GM12878 (cell line): ENCODE measurements around the gene SLC4A3. TPM values are rescaled to one million over a fixed set of nuclear protein-coding genes. Genes with fewer than 3 reads are reported as not detected.

Source experiments
- ATAC-seq: fragments of 200-7000 bp; cut with Tn5 transposase; 3 replicates; pipeline ENCODE4 v1.9.1; 2020; ENCODE audit warnings: mild to moderate bottlenecking, moderate library complexity
- BruUV-seq: library from RNA; stranded (reverse); fragments of 400-500 nt; replicated peaks from 2 replicates; lab custom pipeline; 2021; lab: Mats Ljungman, UMichigan
- CTCF ChIA-PET: fragments of 300-600 bp; sonication (Branson Sonifier 250); formaldehyde crosslinking; extraction: SDS; loops from one replicate; lab custom pipeline; 2021; ENCODE audit warnings: inconsistent platforms; lab: Yijun Ruan, JAX
- POLR2A ChIA-PET: fragments of 350-600 bp; formaldehyde crosslinking; extraction: SDS; loops from one replicate; lab custom pipeline; 2021; ENCODE audit warnings: inconsistent platforms; lab: Charles Lee
- RAD21 ChIA-PET: fragments of 300-600 bp; sonication (Branson Sonifier 250); formaldehyde crosslinking; loops from one replicate; lab custom pipeline; 2023; ENCODE audit warnings: antibody characterized with exemption; ENCODE audit not compliant: unreplicated experiment; lab: Charles Lee
- SMC1A ChIA-PET: fragments of 300-600 bp; sonication (Branson Sonifier 250); formaldehyde crosslinking; loops from one replicate; lab custom pipeline; 2023; ENCODE audit not compliant: unreplicated experiment, uncharacterized antibody; lab: Charles Lee
- DNase-seq: peaks from one replicate; pipeline ENCODE4 v3.0.0-alpha.2; 2011; ENCODE audit warnings: low read depth, low spot score
- FAIRE-seq: peaks from 3 replicates; lab custom pipeline; 2011; peaks lifted over from hg19 to GRCh38; lab: Jason Lieb, UNC
- H2AFZ ChIP-seq: 2 replicates; pipeline ENCODE4 v1.6.0; 2011; ENCODE audit warnings: low read depth, low read length, control low read depth; ENCODE audit not compliant: control insufficient read depth
- H3K27ac ChIP-seq: 2 replicates; pipeline ENCODE4 v1.5.1; 2011; ENCODE audit warnings: control low read depth; ENCODE audit not compliant: control insufficient read depth, insufficient read depth
- H3K27me3 ChIP-seq, 2 experiments: replicated peaks in 1 of 2; 2 replicates each; pipeline versions ENCODE4 v1.6.0 to v1.6.1; 2011; ENCODE audit warnings: low read length in 1 of 2; ENCODE audit not compliant: control insufficient read depth in 2 of 2, insufficient read depth in 2 of 2
- H3K36me3 ChIP-seq, 2 experiments: 2 replicates each; pipeline ENCODE4 v1.5.1; 2011; ENCODE audit warnings: low read length in 1 of 2; ENCODE audit not compliant: control insufficient read depth in 2 of 2, insufficient read depth in 2 of 2
- H3K4me1 ChIP-seq: 2 replicates; pipeline ENCODE4 v1.6.1; 2011; ENCODE audit warnings: mild to moderate bottlenecking, low read length, moderate library complexity, mixed read lengths; ENCODE audit not compliant: control insufficient read depth, insufficient read depth
- H3K4me2 ChIP-seq: 2 replicates; pipeline ENCODE4 v1.6.0; 2011; ENCODE audit warnings: control low read depth; ENCODE audit not compliant: control insufficient read depth, insufficient read depth
- H3K4me3 ChIP-seq: fragments of 200-600 bp; sonication (generic); 2 replicates; pipeline ENCODE4 v1.5.1; 2016
- H3K79me2 ChIP-seq: 2 replicates; pipeline ENCODE4 v1.6.0; 2011; ENCODE audit warnings: low read length; ENCODE audit not compliant: control insufficient read depth, insufficient read depth
- H3K9ac ChIP-seq: 2 replicates; pipeline ENCODE4 v1.8.0; 2011; ENCODE audit warnings: low read length, control low read depth, mixed read lengths; ENCODE audit not compliant: control insufficient read depth, insufficient read depth
- H3K9me3 ChIP-seq: replicated peaks from 3 replicates; pipeline ENCODE4 v1.5.1; 2011; ENCODE audit warnings: mild to moderate bottlenecking, low read length; ENCODE audit not compliant: control insufficient read depth, insufficient read depth
- H4K20me1 ChIP-seq: 2 replicates; pipeline ENCODE4 v1.6.0; 2011; ENCODE audit not compliant: control insufficient read depth, insufficient read depth
- ATF7 ChIP-seq: fragments of 450-650 bp; IDR thresholded peaks from 2 replicates; pipeline ENCODE4 v1.6.1; 2016; ENCODE audit warnings: low read depth, mild to moderate bottlenecking
- CHD4 ChIP-seq: fragments of 200-600 bp; sonication (generic); IDR thresholded peaks from 2 replicates; pipeline ENCODE4 v1.6.1; 2016; ENCODE audit warnings: mild to moderate bottlenecking
- E4F1 ChIP-seq: fragments of 450-650 bp; IDR thresholded peaks from 2 replicates; pipeline ENCODE4 v1.6.1; 2018; ENCODE audit warnings: borderline replicate concordance, mild to moderate bottlenecking; ENCODE audit not compliant: partially characterized antibody
- EZH2 ChIP-seq: IDR thresholded peaks from 2 replicates; pipeline ENCODE4 v1.6.1; 2012; ENCODE audit warnings: low read depth, mild to moderate bottlenecking, control low read depth, inconsistent platforms, low read length, borderline replicate concordance; ENCODE audit not compliant: control insufficient read depth
- HSF1 ChIP-seq: fragments of 150-350 bp; IDR thresholded peaks from 2 replicates; pipeline ENCODE4 v1.6.1; 2014; ENCODE audit warnings: mild to moderate bottlenecking, low read depth, low read length
- JUND ChIP-seq: IDR thresholded peaks from 2 replicates; pipeline ENCODE4 v1.6.1; 2012; ENCODE audit warnings: low read depth, mild to moderate bottlenecking, low read length, improper control_type of control experiment, moderate library complexity
- LARP7 ChIP-seq: fragments of 450-650 bp; IDR thresholded peaks from 2 replicates; pipeline ENCODE4 v1.6.1; 2017; ENCODE audit warnings: mild to moderate bottlenecking
- PAX8 ChIP-seq: fragments of 450-650 bp; IDR thresholded peaks from 2 replicates; pipeline ENCODE4 v1.6.1; 2017; ENCODE audit warnings: mild to moderate bottlenecking, moderate library complexity
- PBX3 ChIP-seq: IDR thresholded peaks from 2 replicates; pipeline ENCODE4 v1.6.1; 2011; ENCODE audit warnings: mild to moderate bottlenecking, low read depth, low read length, moderate library complexity; ENCODE audit not compliant: insufficient replicate concordance
- RUNX3 ChIP-seq: IDR thresholded peaks from 2 replicates; pipeline ENCODE4 v1.6.1; 2012; ENCODE audit warnings: low read length, inconsistent platforms
- YY1 ChIP-seq: IDR thresholded peaks from 2 replicates; pipeline ENCODE4 v1.6.1; 2011; ENCODE audit warnings: low read depth, mild to moderate bottlenecking, low read length
- ZBTB40 ChIP-seq: fragments of 450-650 bp; IDR thresholded peaks from 2 replicates; pipeline ENCODE4 v1.6.1; 2016; ENCODE audit warnings: mild to moderate bottlenecking, moderate library complexity, borderline replicate concordance
- ZNF24 ChIP-seq: fragments of 450-650 bp; IDR thresholded peaks from 2 replicates; pipeline ENCODE4 v1.6.1; 2017; ENCODE audit warnings: antibody characterized with exemption, mild to moderate bottlenecking
- ZZZ3 ChIP-seq: IDR thresholded peaks from 2 replicates; pipeline ENCODE4 v1.6.1; 2011; ENCODE audit warnings: low read depth; ENCODE audit not compliant: control insufficient read depth, insufficient read length
- WGBS: methylation state at CpG from one replicate; pipeline ENCODE4 v1.1.6; 2016; ENCODE audit warnings: low lambda C conversion rate; ENCODE audit not compliant: insufficient replicate concordance, insufficient coverage; ENCODE audit errors: missing lambda C conversion rate; 5-methylcytosine and 5-hydroxymethylcytosine counted together
- in situ Hi-C: fragments of 300-500 bp; cut with MboI; formaldehyde crosslinking; loops from 9 replicates; pipeline ENCODE4 v1.14.3; 2018; ENCODE audit warnings: mixed read lengths
- intact Hi-C: fragments of 100-400 bp; cut with micrococcal nuclease; formaldehyde crosslinking; loops from one replicate; pipeline ENCODE4 v1.14.2; 2022; ENCODE audit not compliant: unreplicated experiment
- polyA plus RNA-seq, 11 experiments: library from polyadenylated mRNA; depleted of rRNA in 4 of 11; unstranded in 6 of 11; stranded (reverse) in 5 of 11; fragments of >200 nt; fragmentation: Nextera tagmentation in 4 of 11; fragmentation: Illumina TruSeq in 1 of 11; extraction: Ambion mirVana in 4 of 11; extraction: Trizol in 1 of 11; gene quantifications; 1 replicate in 1 of 11; 2 replicates in 10 of 11; pipeline versions ENCODE4 v1.2.1 to v1.2.3, GENCODE V29; 2011 to 2016; ENCODE audit warnings: inconsistent platforms in 2 of 11, missing spikeins in 2 of 11, low read depth in 1 of 11
- total RNA-seq, 4 experiments: library from RNA; depleted of rRNA in 3 of 4; stranded (reverse); fragments of >200 nt in 3 of 4; fragmentation: Illumina TruSeq in 1 of 4; extraction: Trizol in 1 of 4; gene quantifications; 2 replicates each; pipeline versions ENCODE4 v1.2.1 to v1.2.3, GENCODE V29; 2013 to 2021

The SLC4A3 gene
- total and polyA plus RNA-seq, 10 of the 15 experiments (the other 5 are each of a cell fraction or from before 2014, with no cell fraction given), result 0.05 to 0.08 TPM; not detected in 8

- in situ Hi-C loops, result no loop called here
- H3K9me3 ChIP-seq, result no peaks in the 10 kb centered on the region
- ATAC-seq (no peak), FAIRE-seq (no peak), DNase-seq (no peak)
- ChIA-PET RAD21 (no interaction called here), SMC1A (no interaction called here), CTCF (no interaction called here), POLR2A (interaction anchor here (0.6 kb wide), 1 partner anchor 55 kb away, joined by 4 read pairs; no protein-coding TSS in a partner anchor)
- no TSS peak for BruUV-seq
- H3K27ac ChIP-seq, result no peak overlapping the region
- WGBS, result 49% methylated on average over 8 of the region's 8 CpGs
- H3K4me1 ChIP-seq, result no peaks in the 10 kb centered on the region
- H4K20me1 ChIP-seq, result no peaks in the 10 kb centered on the region
- no peaks in the 10 kb centered on the region for H3K79me2 ChIP-seq
- H3K36me3 ChIP-seq, result no peaks in the 10 kb centered on the region
- H2AFZ ChIP-seq, result no peak overlapping the region
- no peak overlapping the region for H3K9ac ChIP-seq
- no peak overlapping the region for H3K4me3 ChIP-seq
- peaks cover 1 to 3% of the 10 kb centered on the region in 2 experiments; a peak in 2 of 4 replicates for H3K27me3 ChIP-seq
- intact Hi-C loops, result no loop called here
- no peak overlapping the region for H3K4me2 ChIP-seq
- TF ChIP-seq YY1 (no peak), E4F1 (no peak), PBX3 (no peak), CHD4 (no peak), ATF7 (no peak), JUND (no peak), ZNF24 (no peak), PAX8 (no peak), ZZZ3 (no peak), EZH2 (no peak), RUNX3 (no peak), LARP7 (no peak), ZBTB40 (no peak), HSF1 (no peak)
Measured at GRCh38 chr2:219578811-219579613, 48.4 kb upstream of the SLC4A3 start.
